Measurements from ENCODE around the gene ZNF334. TPM values are rescaled to one million over a fixed set of nuclear protein-coding genes. Genes with fewer than 3 reads are reported as not detected.

ZNF334 gene
- total RNA-seq, 2 experiments from 2014 or later: not detected

DNA sequence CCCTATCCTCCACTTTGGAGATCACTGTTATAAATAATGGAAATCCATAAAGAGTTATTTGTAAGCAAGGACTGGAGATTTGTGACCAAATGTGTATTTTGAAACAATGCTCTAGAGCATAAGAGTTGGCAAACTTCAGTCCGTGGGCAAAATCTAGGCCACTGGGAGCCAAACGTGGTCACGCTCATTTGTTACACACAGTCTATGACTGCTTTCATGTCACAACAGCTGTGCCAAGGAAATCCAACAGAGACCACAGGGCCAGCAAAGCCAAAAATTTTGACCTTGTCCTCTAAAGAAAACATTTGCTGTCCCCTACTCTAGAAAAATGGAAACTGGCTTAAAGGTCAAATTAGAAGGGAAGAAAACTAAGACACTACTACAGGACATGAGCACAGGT, 7.9 kb downstream of the ZNF334 start:
- no peak overlapping the region for H3K4me2 ChIP-seq (ENCODE audit: low read length)
- no peaks in the 10 kb centered on the region for H3K36me3 ChIP-seq (ENCODE audit: insufficient read depth, low read length)
- TF ChIP-seq, protein P1, sequence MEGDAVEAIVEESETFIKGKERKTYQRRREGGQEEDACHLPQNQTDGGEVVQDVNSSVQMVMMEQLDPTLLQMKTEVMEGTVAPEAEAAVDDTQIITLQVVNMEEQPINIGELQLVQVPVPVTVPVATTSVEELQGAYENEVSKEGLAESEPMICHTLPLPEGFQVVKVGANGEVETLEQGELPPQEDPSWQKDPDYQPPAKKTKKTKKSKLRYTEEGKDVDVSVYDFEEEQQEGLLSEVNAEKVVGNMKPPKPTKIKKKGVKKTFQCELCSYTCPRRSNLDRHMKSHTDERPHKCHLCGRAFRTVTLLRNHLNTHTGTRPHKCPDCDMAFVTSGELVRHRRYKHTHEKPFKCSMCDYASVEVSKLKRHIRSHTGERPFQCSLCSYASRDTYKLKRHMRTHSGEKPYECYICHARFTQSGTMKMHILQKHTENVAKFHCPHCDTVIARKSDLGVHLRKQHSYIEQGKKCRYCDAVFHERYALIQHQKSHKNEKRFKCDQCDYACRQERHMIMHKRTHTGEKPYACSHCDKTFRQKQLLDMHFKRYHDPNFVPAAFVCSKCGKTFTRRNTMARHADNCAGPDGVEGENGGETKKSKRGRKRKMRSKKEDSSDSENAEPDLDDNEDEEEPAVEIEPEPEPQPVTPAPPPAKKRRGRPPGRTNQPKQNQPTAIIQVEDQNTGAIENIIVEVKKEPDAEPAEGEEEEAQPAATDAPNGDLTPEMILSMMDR (conservative IDR thresholded peaks at IDR 0.05; ENCODE audit: low read length): no peak
- no peak for TF ChIP-seq EZH2phosphoT487 (IDR thresholded peaks at IDR 0.05; ENCODE audit: borderline replicate concordance, low read depth, low read length)
- no TSS peak for BruUV-seq (replicated peaks)
- no peaks in the 10 kb centered on the region for H4K20me1 ChIP-seq (ENCODE audit: insufficient read depth, low read length)
- H3K4me1 ChIP-seq (ENCODE audit: insufficient read depth, low read length, poor library complexity, severe bottlenecking): no peaks in the 10 kb centered on the region
- H3K27ac ChIP-seq (ENCODE audit: low read depth, low read length, poor library complexity, severe bottlenecking): no peak overlapping the region
- H3K79me2 ChIP-seq (ENCODE audit: insufficient read depth, low read depth, low read length): no peaks in the 10 kb centered on the region
- POLR2A ChIA-PET: no interaction called here
- no peaks in the 10 kb centered on the region for H3K9me3 ChIP-seq (ENCODE audit: low read length)
- no peak for DNase-seq (ENCODE audit: low spot score)
- intact Hi-C loops (cut with micrococcal nuclease; ENCODE audit: unreplicated experiment): no loop called here
- no peak overlapping the region for H2AFZ ChIP-seq (ENCODE audit: low read length)
- H3K4me3 ChIP-seq (ENCODE audit: low read depth, low read length, poor library complexity, severe bottlenecking): no peak overlapping the region
- no peaks in the 10 kb centered on the region for H3K9me2 ChIP-seq (ENCODE audit: insufficient read depth, low read length)
- CTCF ChIA-PET (ENCODE audit: unreplicated experiment): no interaction called here

DNA sequence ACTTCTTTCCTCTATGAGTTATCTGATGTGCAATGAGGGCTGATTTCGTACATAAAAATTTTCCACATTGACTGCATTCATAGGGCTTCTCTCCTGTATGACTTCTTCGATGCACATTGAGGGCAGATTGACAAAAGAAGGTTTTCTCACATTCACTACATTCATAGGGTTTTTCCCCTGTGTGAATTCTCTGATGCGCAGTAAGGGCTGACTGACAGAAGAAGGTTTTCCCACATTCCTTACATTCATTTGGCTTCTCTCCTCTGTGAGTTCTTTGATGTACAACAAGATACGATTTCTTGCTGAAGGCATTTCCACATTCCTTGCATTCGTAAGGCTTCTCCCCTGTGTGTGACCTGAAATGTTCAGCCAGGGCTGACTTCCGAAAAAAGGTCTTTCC, 11.4 kb downstream of the ZNF334 start:
- Histone ChIP-seq H3K79me2 (ENCODE audit: insufficient read depth, low read depth, low read length) (no peaks in the 10 kb centered on the region), H3K4me2 (ENCODE audit: low read length) (no peak overlapping the region), H3K9me2 (ENCODE audit: insufficient read depth, low read length) (no peaks in the 10 kb centered on the region), H3K27ac (ENCODE audit: low read depth, low read length, poor library complexity, severe bottlenecking) (no peak overlapping the region), H4K20me1 (ENCODE audit: insufficient read depth, low read length) (no peaks in the 10 kb centered on the region), H3K4me3 (ENCODE audit: low read depth, low read length, poor library complexity, severe bottlenecking) (no peak overlapping the region), H3K4me1 (ENCODE audit: insufficient read depth, low read length, poor library complexity, severe bottlenecking) (no peaks in the 10 kb centered on the region), H3K9me3 (ENCODE audit: low read length) (no peaks in the 10 kb centered on the region), H3K36me3 (ENCODE audit: insufficient read depth, low read length) (no peaks in the 10 kb centered on the region), H2AFZ (ENCODE audit: low read length) (no peak overlapping the region)
- intact Hi-C loops (cut with micrococcal nuclease; ENCODE audit: unreplicated experiment): no loop called here
- BruUV-seq (replicated peaks): no TSS peak
- no peak for DNase-seq (ENCODE audit: low spot score)
- ChIA-PET CTCF (ENCODE audit: unreplicated experiment) (no interaction called here), POLR2A (no interaction called here)
- TF ChIP-seq, protein P1 (conservative IDR thresholded peaks at IDR 0.05; ENCODE audit: low read length): no peak

DNA sequence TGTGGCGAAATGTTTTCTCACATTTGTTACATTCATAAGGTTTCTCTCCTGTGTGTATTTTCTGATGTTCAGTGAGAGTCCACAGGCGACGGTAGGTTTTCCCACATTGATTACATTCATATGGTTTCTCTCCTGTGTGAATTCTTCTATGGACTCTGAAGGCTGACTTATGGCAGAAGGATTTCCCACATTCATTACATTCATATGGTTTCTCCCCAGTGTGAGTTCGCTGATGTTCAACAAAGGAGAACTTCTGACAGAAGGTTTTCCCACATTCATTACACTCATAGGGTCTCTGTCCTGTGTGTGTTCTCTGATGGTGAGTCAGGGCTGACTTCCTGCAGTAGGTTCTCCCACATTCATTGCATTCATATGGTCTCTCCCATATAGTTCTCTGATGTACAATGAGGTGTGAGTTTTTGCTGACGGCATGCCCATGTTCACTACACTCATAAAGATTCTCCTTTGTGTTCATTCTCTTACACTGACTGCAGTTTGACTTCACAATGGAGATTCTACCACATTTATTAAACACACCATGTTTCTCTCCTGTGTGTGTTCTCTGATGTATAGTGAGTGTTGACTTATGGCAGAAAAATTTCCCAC, 11.9 kb downstream of the ZNF334 start:
- no peak overlapping the region for H3K4me2 ChIP-seq (ENCODE audit: low read length)
- intact Hi-C loops (cut with micrococcal nuclease; ENCODE audit: unreplicated experiment): no loop called here
- H3K9me3 ChIP-seq (ENCODE audit: low read length): no peaks in the 10 kb centered on the region
- no peaks in the 10 kb centered on the region for H3K36me3 ChIP-seq (ENCODE audit: insufficient read depth, low read length)
- H3K79me2 ChIP-seq (ENCODE audit: insufficient read depth, low read depth, low read length): no peaks in the 10 kb centered on the region
- H2AFZ ChIP-seq (ENCODE audit: low read length): no peak overlapping the region
- no TSS peak for BruUV-seq (replicated peaks)
- H3K4me1 ChIP-seq (ENCODE audit: insufficient read depth, low read length, poor library complexity, severe bottlenecking): no peaks in the 10 kb centered on the region
- POLR2A ChIA-PET: no interaction called here
- CTCF ChIA-PET (ENCODE audit: unreplicated experiment): no interaction called here
- no peak for DNase-seq (ENCODE audit: low spot score)
- no peak overlapping the region for H3K27ac ChIP-seq (ENCODE audit: low read depth, low read length, poor library complexity, severe bottlenecking)
- TF ChIP-seq, protein P1 (conservative IDR thresholded peaks at IDR 0.05; ENCODE audit: low read length): no peak
- no peak for TF ChIP-seq EZH2phosphoT487 (IDR thresholded peaks at IDR 0.05; ENCODE audit: borderline replicate concordance, low read depth, low read length)
- H4K20me1 ChIP-seq (ENCODE audit: insufficient read depth, low read length): no peaks in the 10 kb centered on the region
- H3K4me3 ChIP-seq (ENCODE audit: low read depth, low read length, poor library complexity, severe bottlenecking): no peak overlapping the region
- no peaks in the 10 kb centered on the region for H3K9me2 ChIP-seq (ENCODE audit: insufficient read depth, low read length)

Data from OCI-LY7 (cell line).